ENCODE results near the gene GDPD5. TPM values are rescaled to one million over a fixed set of nuclear protein-coding genes. Genes with fewer than 3 reads are reported as not detected.

Gene GDPD5
- total RNA-seq, 2 experiments from 2014 or later = 13.5 to 57.3 TPM

GRCh38 chr11:75500742-75501141 is 25.0 kb downstream of the GDPD5 start:
- Histone ChIP-seq H2AFZ (ENCODE audit: low read length) (no peak overlapping the region), H3K4me2 (ENCODE audit: low read length) (no peak overlapping the region), H3K27ac (ENCODE audit: low read depth, low read length, poor library complexity, severe bottlenecking) (no peak overlapping the region), H3K79me2 (ENCODE audit: insufficient read depth, low read depth, low read length) (no peaks in the 10 kb centered on the region), H4K20me1 (ENCODE audit: insufficient read depth, low read length) (no peaks in the 10 kb centered on the region), H3K4me1 (ENCODE audit: insufficient read depth, low read length, poor library complexity, severe bottlenecking) (peaks cover 24% of the 10 kb centered on the region), H3K4me3 (ENCODE audit: low read depth, low read length, poor library complexity, severe bottlenecking) (no peak overlapping the region), H3K9me2 (ENCODE audit: insufficient read depth, low read length) (no peaks in the 10 kb centered on the region), H3K36me3 (ENCODE audit: insufficient read depth, low read length) (no peaks in the 10 kb centered on the region), H3K9me3 (ENCODE audit: low read length) (no peaks in the 10 kb centered on the region)
- ChIA-PET POLR2A (interaction anchor here (0.6 kb wide), 1 partner anchor 1089 kb away, joined by 10 read pairs; no protein-coding TSS in a partner anchor), CTCF (ENCODE audit: unreplicated experiment) (no interaction called here)
- no peak for DNase-seq (ENCODE audit: low spot score)
- no TSS peak for BruUV-seq (replicated peaks)
- TF ChIP-seq EZH2phosphoT487 (IDR thresholded peaks at IDR 0.05; ENCODE audit: borderline replicate concordance, low read depth, low read length) = no peak
- no peak for TF ChIP-seq CTCF (conservative IDR thresholded peaks at IDR 0.05; ENCODE audit: low read length)
- intact Hi-C loops (cut with micrococcal nuclease; ENCODE audit: unreplicated experiment) = no loop called here

- ChIA-PET POLR2A (no interaction called here), CTCF (ENCODE audit: unreplicated experiment) (interaction anchor here (0.9 kb wide), 1 partner anchor 9 kb away, joined by 3 read pairs; no protein-coding TSS in a partner anchor)
- no peaks in the 10 kb centered on the region for H3K79me2 ChIP-seq (ENCODE audit: insufficient read depth, low read depth, low read length)
- no peaks in the 10 kb centered on the region for H3K36me3 ChIP-seq (ENCODE audit: insufficient read depth, low read length)
- H4K20me1 ChIP-seq (ENCODE audit: insufficient read depth, low read length) = no peaks in the 10 kb centered on the region
- BruUV-seq (replicated peaks) = no TSS peak
- H3K4me1 ChIP-seq (ENCODE audit: insufficient read depth, low read length, poor library complexity, severe bottlenecking) = peaks cover 24% of the 10 kb centered on the region
- H3K9me3 ChIP-seq (ENCODE audit: low read length) = no peaks in the 10 kb centered on the region
- no peak for TF ChIP-seq CTCF (conservative IDR thresholded peaks at IDR 0.05; ENCODE audit: low read length)
- no peak for TF ChIP-seq EZH2phosphoT487 (IDR thresholded peaks at IDR 0.05; ENCODE audit: borderline replicate concordance, low read depth, low read length)
- intact Hi-C loops (cut with micrococcal nuclease; ENCODE audit: unreplicated experiment) = no loop called here
- no peaks in the 10 kb centered on the region for H3K9me2 ChIP-seq (ENCODE audit: insufficient read depth, low read length)
- H3K4me3 ChIP-seq (ENCODE audit: low read depth, low read length, poor library complexity, severe bottlenecking) = no peak overlapping the region
- H2AFZ ChIP-seq (ENCODE audit: low read length) = no peak overlapping the region
- DNase-seq (ENCODE audit: low spot score) = no peak
- no peak overlapping the region for H3K27ac ChIP-seq (ENCODE audit: low read depth, low read length, poor library complexity, severe bottlenecking)
- no peak overlapping the region for H3K4me2 ChIP-seq (ENCODE audit: low read length)
Observed at GRCh38 chr11:75499423-75500190, 26.1 kb downstream of the GDPD5 start.
